Endothelial cell of umbilical vein (primary cell): ENCODE data around the gene RRP1. TPM values are rescaled to one million over a fixed set of nuclear protein-coding genes. Genes with fewer than 3 reads are reported as not detected.

Experiments used
- BruUV-seq: library from RNA; stranded (reverse); fragments of 400-500 nt; replicated peaks from 2 replicates; lab custom pipeline; 2021; lab: Mats Ljungman, UMichigan
- CTCF ChIA-PET: fragments of 300-600, 350-600 bp; sonication (Branson Sonifier 250); formaldehyde crosslinking; loops from one replicate; lab custom pipeline; 2021; ENCODE audit warnings: antibody characterized with exemption, inconsistent platforms; lab: Charles Lee
- POLR2A ChIA-PET: fragments of 300-600, 350-600 bp; sonication (Branson Sonifier 250); formaldehyde crosslinking; loops from one replicate; lab custom pipeline; 2021; ENCODE audit warnings: antibody characterized with exemption, inconsistent platforms; lab: Charles Lee
- DNase-seq: peaks from one replicate; pipeline ENCODE4 v3.0.0-alpha.2; 2011; ENCODE audit warnings: low read depth, low spot score
- FAIRE-seq: peaks from 2 replicates; lab custom pipeline; 2011; peaks lifted over from hg19 to GRCh38; lab: Jason Lieb, UNC
- H2AFZ ChIP-seq: 2 replicates; pipeline ENCODE4 v1.6.0; 2012; ENCODE audit warnings: low read depth, low read length, control low read depth, inconsistent platforms
- H3K27ac ChIP-seq: 2 replicates; pipeline ENCODE4 v1.5.1; 2011; ENCODE audit warnings: low read depth, mild to moderate bottlenecking, control low read depth, low read length, moderate library complexity; ENCODE audit not compliant: insufficient read depth
- H3K27me3 ChIP-seq, 2 experiments: 2 replicates each; pipeline versions ENCODE4 v1.6.0 to v1.6.1; 2011; ENCODE audit warnings: low read length in 2 of 2, mixed read lengths in 1 of 2; ENCODE audit not compliant: control insufficient read depth in 2 of 2, insufficient read depth in 2 of 2
- H3K36me3 ChIP-seq, 2 experiments: 2 replicates in 1 of 2; 3 replicates in 1 of 2; pipeline ENCODE4 v1.5.1; 2011; ENCODE audit warnings: low read length in 2 of 2, mild to moderate bottlenecking in 1 of 2, moderate library complexity in 1 of 2; ENCODE audit not compliant: control insufficient read depth in 2 of 2, insufficient read depth in 2 of 2; ENCODE audit errors: extremely low read depth in 1 of 2
- H3K4me1 ChIP-seq: 3 replicates; pipeline ENCODE4 v1.5.1; 2011; ENCODE audit warnings: mild to moderate bottlenecking, low read length; ENCODE audit not compliant: control insufficient read depth, insufficient read depth; ENCODE audit errors: extremely low read depth
- H3K4me2 ChIP-seq: 2 replicates; pipeline ENCODE4 v1.6.1; 2011; ENCODE audit warnings: low read length, control low read depth, mixed read lengths; ENCODE audit not compliant: insufficient read depth
- H3K4me3 ChIP-seq, 3 experiments: fragments of 200-600 bp in 1 of 3; sonication (generic), shearing (Covaris generic) in 1 of 3; replicated peaks in 1 of 3; 2 replicates each; pipeline ENCODE4 v1.5.1; 2011 to 2016; ENCODE audit warnings: control low read depth in 3 of 3, low read length in 3 of 3, mild to moderate bottlenecking in 2 of 3, inconsistent platforms in 1 of 3, low read depth in 1 of 3, moderate library complexity in 1 of 3; ENCODE audit not compliant: insufficient read depth in 1 of 3
- H3K79me2 ChIP-seq: 2 replicates; pipeline ENCODE4 v1.6.0; 2012; ENCODE audit warnings: low read length, inconsistent platforms; ENCODE audit not compliant: control insufficient read depth, insufficient read depth
- H3K9ac ChIP-seq: replicated peaks from 2 replicates; pipeline ENCODE3; 2011; ENCODE audit warnings: low read length, control low read depth; ENCODE audit not compliant: insufficient read depth; ENCODE audit errors: extremely low read depth
- H3K9me1 ChIP-seq: replicated peaks from 3 replicates; pipeline ENCODE4 v1.6.0; 2011; ENCODE audit warnings: mild to moderate bottlenecking, low read length; ENCODE audit not compliant: control insufficient read depth, insufficient read depth; ENCODE audit errors: extremely low read depth
- H3K9me3 ChIP-seq: replicated peaks from 2 replicates; pipeline ENCODE4 v1.5.1; 2012; ENCODE audit warnings: low read length, inconsistent platforms; ENCODE audit not compliant: control insufficient read depth, insufficient read depth
- H4K20me1 ChIP-seq: replicated peaks from 2 replicates; pipeline ENCODE3; 2011; ENCODE audit warnings: mild to moderate bottlenecking, low read length; ENCODE audit not compliant: control insufficient read depth, insufficient read depth; ENCODE audit errors: extremely low read depth
- EZH2 ChIP-seq: IDR thresholded peaks from 2 replicates; pipeline ENCODE4 v1.6.1; 2012; ENCODE audit warnings: borderline replicate concordance, low read depth, mild to moderate bottlenecking, moderate library complexity, low read length, inconsistent platforms; ENCODE audit not compliant: severe bottlenecking
- FOS ChIP-seq: IDR thresholded peaks from 2 replicates; pipeline ENCODE4 v1.6.1; 2011; ENCODE audit warnings: mild to moderate bottlenecking, low read length, moderate library complexity, borderline replicate concordance; ENCODE audit not compliant: insufficient read depth
- GATA2 ChIP-seq: IDR thresholded peaks from 2 replicates; pipeline ENCODE4 v1.7.0; 2011; ENCODE audit warnings: low read depth, mild to moderate bottlenecking, moderate library complexity, mixed read lengths, low read length; ENCODE audit not compliant: insufficient read length, insufficient read depth
- JUN ChIP-seq: IDR thresholded peaks from 2 replicates; pipeline ENCODE4 v1.6.1; 2011; ENCODE audit warnings: borderline replicate concordance, low read depth; ENCODE audit not compliant: insufficient read length, insufficient read depth
- MYC ChIP-seq: IDR thresholded peaks from one replicate; pipeline ENCODE4 v1.6.1; 2011; ENCODE audit warnings: mild to moderate bottlenecking, low read depth, low read length
- POLR2A ChIP-seq: IDR thresholded peaks from 2 replicates; pipeline ENCODE4 v1.6.1; 2012; ENCODE audit warnings: low read depth, mild to moderate bottlenecking, control low read depth, low read length
- POLR2AphosphoS5 ChIP-seq: IDR thresholded peaks from 2 replicates; pipeline ENCODE4 v1.6.1; 2012; ENCODE audit warnings: low read depth, mild to moderate bottlenecking, control low read depth, low read length, moderate library complexity; ENCODE audit not compliant: insufficient read depth
- dilution Hi-C: fragments of 300-500 bp; cut with MboI; formaldehyde crosslinking; loops from one replicate; pipeline ENCODE4 v1.15.0; 2019; ENCODE audit warnings: low sequenced_read_pairs; ENCODE audit not compliant: extremely low pct_ligation_motif_present
- intact Hi-C: fragments of 100-400 bp; cut with micrococcal nuclease; formaldehyde crosslinking; loops from one replicate; pipeline ENCODE4 v1.10.0; 2022
- polyA plus RNA-seq, 4 experiments: library from polyadenylated mRNA; depleted of rRNA in 3 of 4; stranded (reverse) in 3 of 4; unstranded in 1 of 4; fragments of >200 nt; gene quantifications; 2 replicates each; pipeline versions ENCODE4 v1.2.1 to v1.2.3, GENCODE V29; 2011 to 2012; ENCODE audit warnings: missing spikeins in 1 of 4
- total RNA-seq: library from RNA; stranded (reverse); gene quantifications from 2 replicates; pipeline ENCODE4 v1.2.3, GENCODE V29; 2021
- TF ChIP-seq, protein P1 (sequence below), 2 donors: IDR thresholded peaks; 1 replicate in 1 of 2; 2 replicates in 1 of 2; pipeline ENCODE4 v1.5.1; 2011; ENCODE audit warnings: low read length in 2 of 2, mild to moderate bottlenecking in 2 of 2, moderate library complexity in 2 of 2, control low read depth in 1 of 2, inconsistent platforms in 1 of 2, low read depth in 1 of 2; ENCODE audit not compliant: insufficient read depth in 1 of 2; ENCODE audit errors: extremely low read depth in 1 of 2
- TF ChIP-seq, protein P2 (sequence below): IDR thresholded peaks from 2 replicates; pipeline ENCODE4 v1.6.1; 2011; ENCODE audit not compliant: insufficient read depth, insufficient read length

RRP1 gene
- total and polyA plus RNA-seq, 2 donors (not counting 3 experiments of a cell fraction or from before 2014, with no cell fraction given): 15.2 to 36.3 TPM

DNA sequence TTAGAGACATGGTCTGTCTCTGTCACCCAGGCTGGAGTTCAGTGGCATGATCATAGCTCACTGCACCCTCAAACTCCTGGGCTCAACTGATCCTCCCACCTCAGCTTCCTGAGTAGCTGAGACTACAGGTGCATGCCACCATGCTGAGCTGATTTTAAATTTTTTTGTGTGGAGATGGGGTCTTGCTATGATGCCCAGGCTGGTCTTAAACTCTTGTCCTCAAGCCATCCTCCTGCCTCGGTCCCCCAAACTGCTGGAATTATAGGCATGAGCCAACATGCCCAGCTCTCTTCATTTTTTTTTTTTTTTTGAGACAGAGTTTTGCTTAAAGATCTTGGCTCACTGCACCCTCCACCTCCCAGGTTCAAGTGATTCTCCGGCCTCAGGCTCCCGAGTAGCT is 50.9 kb downstream of the RRP1 start:
- no peaks in the 10 kb centered on the region for H3K9me1 ChIP-seq
- peaks cover 0 to 6% of the 10 kb centered on the region in 2 experiments for H3K27me3 ChIP-seq
- TF ChIP-seq GATA2 (no peak), MYC (no peak), FOS (no peak), JUN (no peak), EZH2 (no peak), POLR2A (no peak), POLR2AphosphoS5 (no peak)
- TF ChIP-seq, protein P1, sequence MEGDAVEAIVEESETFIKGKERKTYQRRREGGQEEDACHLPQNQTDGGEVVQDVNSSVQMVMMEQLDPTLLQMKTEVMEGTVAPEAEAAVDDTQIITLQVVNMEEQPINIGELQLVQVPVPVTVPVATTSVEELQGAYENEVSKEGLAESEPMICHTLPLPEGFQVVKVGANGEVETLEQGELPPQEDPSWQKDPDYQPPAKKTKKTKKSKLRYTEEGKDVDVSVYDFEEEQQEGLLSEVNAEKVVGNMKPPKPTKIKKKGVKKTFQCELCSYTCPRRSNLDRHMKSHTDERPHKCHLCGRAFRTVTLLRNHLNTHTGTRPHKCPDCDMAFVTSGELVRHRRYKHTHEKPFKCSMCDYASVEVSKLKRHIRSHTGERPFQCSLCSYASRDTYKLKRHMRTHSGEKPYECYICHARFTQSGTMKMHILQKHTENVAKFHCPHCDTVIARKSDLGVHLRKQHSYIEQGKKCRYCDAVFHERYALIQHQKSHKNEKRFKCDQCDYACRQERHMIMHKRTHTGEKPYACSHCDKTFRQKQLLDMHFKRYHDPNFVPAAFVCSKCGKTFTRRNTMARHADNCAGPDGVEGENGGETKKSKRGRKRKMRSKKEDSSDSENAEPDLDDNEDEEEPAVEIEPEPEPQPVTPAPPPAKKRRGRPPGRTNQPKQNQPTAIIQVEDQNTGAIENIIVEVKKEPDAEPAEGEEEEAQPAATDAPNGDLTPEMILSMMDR (IDR thresholded peaks at IDR 0.05; ENCODE audit: extremely low read depth in 1 of 2, insufficient read depth in 1 of 2, low read depth in 1 of 2, low read length in 2 of 2): no peak
- TF ChIP-seq, protein P2, sequence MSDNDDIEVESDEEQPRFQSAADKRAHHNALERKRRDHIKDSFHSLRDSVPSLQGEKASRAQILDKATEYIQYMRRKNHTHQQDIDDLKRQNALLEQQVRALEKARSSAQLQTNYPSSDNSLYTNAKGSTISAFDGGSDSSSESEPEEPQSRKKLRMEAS: no peak
- DNase-seq (no peak), FAIRE-seq (no peak)
- H4K20me1 ChIP-seq: no peaks in the 10 kb centered on the region
- H3K36me3 ChIP-seq: no peaks in the 10 kb centered on the region
- POLR2A ChIA-PET: no interaction called here
- H3K27ac ChIP-seq: no peak overlapping the region
- CTCF ChIA-PET: interaction anchor here (0.6 kb wide), 1 partner anchor 14 kb away, joined by 3 read pairs; no protein-coding TSS in a partner anchor
- H3K4me2 ChIP-seq: no peak overlapping the region
- intact Hi-C loops: no loop called here
- no peak overlapping the region for H3K9ac ChIP-seq
- no peak overlapping the region for H2AFZ ChIP-seq
- H3K4me3 ChIP-seq: no peak overlapping the region
- H3K79me2 ChIP-seq: no peaks in the 10 kb centered on the region
- no TSS peak for BruUV-seq
- H3K4me1 ChIP-seq: no peaks in the 10 kb centered on the region
- dilution Hi-C loops: no loop called here
- H3K9me3 ChIP-seq: no peaks in the 10 kb centered on the region
